OCI-LY1 (cell line): ENCODE data around the gene PRR36.

Experiments used
- H2AFZ ChIP-seq: fragments of 200-600 bp; sonication (generic), shearing (Covaris generic); 2 replicates; pipeline ENCODE4 v1.6.0; 2014; ENCODE audit warnings: antibody characterized with exemption, mild to moderate bottlenecking, low read length
- H3F3A ChIP-seq: fragments of 200-600 bp; sonication (generic), shearing (Covaris generic); 2 replicates; pipeline ENCODE4 v1.6.0; 2014; ENCODE audit warnings: mild to moderate bottlenecking, antibody characterized with exemption, low read length, moderate library complexity; ENCODE audit not compliant: insufficient read depth
- H3K27ac ChIP-seq: fragments of 200-600 bp; sonication (generic); 2 replicates; pipeline ENCODE4 v1.5.1; 2014; ENCODE audit warnings: low read length, mixed run types, mild to moderate bottlenecking, low read depth; ENCODE audit not compliant: poor library complexity, severe bottlenecking
- H3K27me3 ChIP-seq: fragments of 200-600 bp; sonication (generic); 2 replicates; pipeline ENCODE4 v1.6.0; 2014; ENCODE audit warnings: antibody characterized with exemption, mild to moderate bottlenecking, low read length, moderate library complexity; ENCODE audit not compliant: insufficient read depth
- H3K36me3 ChIP-seq: fragments of 200-600 bp; sonication (generic); 2 replicates; pipeline ENCODE4 v1.6.1; 2014; ENCODE audit warnings: mild to moderate bottlenecking, antibody characterized with exemption, low read length, moderate library complexity, mixed read lengths; ENCODE audit not compliant: insufficient read depth
- H3K4me1 ChIP-seq: fragments of 200-600 bp; sonication (generic); 2 replicates; pipeline ENCODE4 v1.5.1; 2014; ENCODE audit warnings: mild to moderate bottlenecking, low read length, moderate library complexity; ENCODE audit not compliant: insufficient read depth, severe bottlenecking
- H3K4me2 ChIP-seq: fragments of 200-600 bp; sonication (generic), shearing (Covaris generic); 2 replicates; pipeline ENCODE4 v1.6.1; 2014; ENCODE audit warnings: low read length
- H3K4me3 ChIP-seq: fragments of 200-600 bp; sonication (generic); 2 replicates; pipeline ENCODE4 v1.5.1; 2014; ENCODE audit warnings: low read length, low read depth, mild to moderate bottlenecking, mixed read lengths; ENCODE audit not compliant: poor library complexity, severe bottlenecking
- H3K79me2 ChIP-seq: fragments of 200-600 bp; shearing (Covaris generic); 2 replicates; pipeline ENCODE4 v1.6.1; 2016; ENCODE audit warnings: mixed run types, low read length, mixed read lengths; ENCODE audit not compliant: insufficient read depth
- H3K9ac ChIP-seq: fragments of 200-600 bp; sonication (generic), shearing (Covaris generic); 2 replicates; pipeline ENCODE4 v1.6.1; 2014; ENCODE audit warnings: mild to moderate bottlenecking, low read length, mixed read lengths
- H3K9me2 ChIP-seq: fragments of 200-600 bp; sonication (generic), shearing (Covaris generic); 2 replicates; pipeline ENCODE4 v1.6.1; 2014; ENCODE audit warnings: low read depth, mild to moderate bottlenecking, low read length, mixed read lengths
- H3K9me3 ChIP-seq: fragments of 200-600 bp; shearing (Covaris generic); 2 replicates; pipeline ENCODE4 v1.6.1; 2014; ENCODE audit warnings: low read length, mixed read lengths
- H4K20me1 ChIP-seq: fragments of 200-600 bp; sonication (generic), shearing (Covaris generic); 2 replicates; pipeline ENCODE4 v1.6.0; 2016; ENCODE audit warnings: mild to moderate bottlenecking, low read length; ENCODE audit not compliant: insufficient read depth
- EZH2 ChIP-seq: fragments of 200-600 bp; sonication (generic), shearing (Covaris generic); IDR thresholded peaks from 2 replicates; pipeline ENCODE4 v1.8.0; 2017; ENCODE audit warnings: borderline replicate concordance, mixed run types, mild to moderate bottlenecking, antibody characterized with exemption, low read length, moderate library complexity, mixed read lengths
- TF ChIP-seq, protein P1 (sequence below): fragments of 200-600 bp; sonication (generic), shearing (Covaris generic); IDR thresholded peaks from 2 replicates; pipeline ENCODE4 v1.5.1; 2017; ENCODE audit warnings: mild to moderate bottlenecking, antibody characterized with exemption, low read length, moderate library complexity, mixed read lengths

PRR36 gene

DNA sequence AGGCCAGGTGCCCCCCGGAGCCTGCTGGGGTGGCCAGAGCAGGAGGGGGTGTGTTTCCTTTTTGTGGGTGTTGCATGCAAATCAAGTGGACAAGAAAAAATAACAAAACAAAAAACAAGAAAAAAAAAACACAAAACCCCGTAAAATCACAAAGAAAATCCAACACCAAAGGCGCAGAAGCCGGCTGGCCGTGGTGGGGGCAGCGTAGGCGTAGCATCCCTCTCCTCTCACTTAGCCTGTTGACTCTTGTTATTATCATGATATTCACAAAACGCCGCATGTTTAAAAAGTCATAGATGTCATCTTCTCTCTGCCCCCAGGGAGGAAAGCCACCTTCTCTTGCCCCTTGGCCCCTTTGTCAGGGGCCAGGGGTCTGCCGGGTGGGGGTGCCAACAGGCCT lies 39.5 kb upstream of the PRR36 start:
- TF ChIP-seq EZH2: no peak
- TF ChIP-seq, protein P1, sequence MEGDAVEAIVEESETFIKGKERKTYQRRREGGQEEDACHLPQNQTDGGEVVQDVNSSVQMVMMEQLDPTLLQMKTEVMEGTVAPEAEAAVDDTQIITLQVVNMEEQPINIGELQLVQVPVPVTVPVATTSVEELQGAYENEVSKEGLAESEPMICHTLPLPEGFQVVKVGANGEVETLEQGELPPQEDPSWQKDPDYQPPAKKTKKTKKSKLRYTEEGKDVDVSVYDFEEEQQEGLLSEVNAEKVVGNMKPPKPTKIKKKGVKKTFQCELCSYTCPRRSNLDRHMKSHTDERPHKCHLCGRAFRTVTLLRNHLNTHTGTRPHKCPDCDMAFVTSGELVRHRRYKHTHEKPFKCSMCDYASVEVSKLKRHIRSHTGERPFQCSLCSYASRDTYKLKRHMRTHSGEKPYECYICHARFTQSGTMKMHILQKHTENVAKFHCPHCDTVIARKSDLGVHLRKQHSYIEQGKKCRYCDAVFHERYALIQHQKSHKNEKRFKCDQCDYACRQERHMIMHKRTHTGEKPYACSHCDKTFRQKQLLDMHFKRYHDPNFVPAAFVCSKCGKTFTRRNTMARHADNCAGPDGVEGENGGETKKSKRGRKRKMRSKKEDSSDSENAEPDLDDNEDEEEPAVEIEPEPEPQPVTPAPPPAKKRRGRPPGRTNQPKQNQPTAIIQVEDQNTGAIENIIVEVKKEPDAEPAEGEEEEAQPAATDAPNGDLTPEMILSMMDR: no peak
- H3K4me2 ChIP-seq: no peak overlapping the region
- H3F3A ChIP-seq: no peaks in the 10 kb centered on the region
- H3K9me2 ChIP-seq: no peaks in the 10 kb centered on the region
- H3K27ac ChIP-seq: no peak overlapping the region
- H3K79me2 ChIP-seq: no peaks in the 10 kb centered on the region
- H2AFZ ChIP-seq: no peak overlapping the region
- no peaks in the 10 kb centered on the region for H3K9me3 ChIP-seq
- H3K36me3 ChIP-seq: peaks cover 36% of the 10 kb centered on the region
- no peak overlapping the region for H3K9ac ChIP-seq
- peaks cover 4% of the 10 kb centered on the region; the same call in 1 of the 2 replicates for H3K27me3 ChIP-seq
- H3K4me1 ChIP-seq: peaks cover 27% of the 10 kb centered on the region
- no peak overlapping the region for H3K4me3 ChIP-seq
- H4K20me1 ChIP-seq: no peaks in the 10 kb centered on the region

DNA sequence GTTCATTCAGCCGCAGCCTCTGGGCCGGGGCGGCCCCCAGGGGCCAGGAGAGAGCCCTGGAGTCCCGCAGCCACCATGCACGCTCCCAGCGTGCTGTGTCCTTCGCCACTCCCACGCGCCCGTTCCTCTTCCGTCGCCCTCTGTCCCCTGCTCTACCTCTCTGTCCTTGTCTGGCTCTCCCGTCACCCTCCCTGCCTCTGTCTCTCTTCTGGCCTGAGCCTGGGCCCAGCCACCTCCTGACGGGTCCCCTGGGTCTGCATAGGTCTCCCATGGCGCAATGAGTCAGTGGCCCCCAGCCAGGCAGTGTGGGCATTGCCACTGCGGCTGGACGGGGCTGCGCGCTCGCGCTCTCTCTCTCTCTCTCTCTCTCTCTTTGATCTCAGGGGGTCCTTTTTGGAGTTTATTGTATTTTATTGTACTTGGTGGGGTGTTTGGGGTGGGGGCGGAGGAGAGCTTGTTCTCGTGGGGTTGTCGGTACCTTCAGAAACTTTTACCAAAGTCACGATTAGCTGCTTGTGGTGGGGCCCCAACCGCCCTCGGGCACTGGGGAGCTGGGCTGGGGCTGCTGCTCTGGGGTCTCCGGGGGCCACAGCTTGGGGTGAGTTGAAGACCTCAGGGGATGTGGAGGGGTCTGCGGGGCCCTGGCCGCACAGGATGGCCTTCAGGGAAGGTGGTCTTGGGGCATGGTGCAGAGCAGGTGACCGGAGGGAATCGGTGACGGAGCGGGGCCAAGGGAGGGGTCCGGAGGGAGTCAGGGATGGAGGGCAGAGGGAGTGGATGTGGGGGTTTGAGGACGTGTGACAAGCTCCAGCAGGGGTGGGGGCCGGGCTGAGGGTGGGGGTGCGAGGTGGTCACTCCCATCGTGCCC lies 38.7 kb upstream of the PRR36 start:
- no peak overlapping the region for H3K27ac ChIP-seq
- TF ChIP-seq, protein P1: no peak
- no peak for TF ChIP-seq EZH2

DNA sequence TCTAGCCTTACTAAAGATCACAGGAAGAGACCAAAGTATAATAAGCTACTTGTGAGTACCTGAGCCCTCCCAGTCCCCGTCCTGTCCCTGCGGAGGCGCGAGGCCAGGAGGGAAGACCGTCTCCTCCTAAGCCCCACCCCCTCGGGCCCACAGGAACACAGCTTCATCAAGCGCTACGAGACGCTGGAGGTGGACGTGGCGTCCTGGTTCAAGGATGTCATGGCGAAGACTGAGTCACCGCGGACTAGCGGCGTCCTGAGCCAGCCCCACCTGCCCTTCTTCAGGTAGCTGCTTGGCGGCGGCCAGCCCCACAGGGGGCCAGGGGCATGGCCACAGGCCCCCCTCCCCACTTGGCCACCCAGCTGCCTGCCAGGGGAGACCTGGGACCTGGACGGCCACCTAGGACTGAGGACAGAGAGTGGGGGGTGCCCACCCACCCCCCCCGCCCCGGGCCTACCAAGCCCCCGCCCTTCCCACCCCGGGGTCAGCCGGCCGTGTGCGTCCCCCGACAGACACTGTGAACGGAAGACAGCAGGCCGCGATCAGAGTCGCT lies 38.0 kb upstream of the PRR36 start:
- H2AFZ ChIP-seq: no peak overlapping the region
- H3K27ac ChIP-seq: no peak overlapping the region
- H3K9ac ChIP-seq: no peak overlapping the region
- no peaks in the 10 kb centered on the region for H3K9me3 ChIP-seq
- peaks cover 4% of the 10 kb centered on the region; the same call in 1 of the 2 replicates for H3K27me3 ChIP-seq
- H3K4me3 ChIP-seq: no peak overlapping the region
- no peak for TF ChIP-seq EZH2
- TF ChIP-seq, protein P1: no peak
- no peak overlapping the region for H3K4me2 ChIP-seq
- H3K36me3 ChIP-seq: peaks cover 36% of the 10 kb centered on the region
- H3F3A ChIP-seq: no peaks in the 10 kb centered on the region
- no peaks in the 10 kb centered on the region for H4K20me1 ChIP-seq
- H3K4me1 ChIP-seq: peaks cover 19% of the 10 kb centered on the region
- no peaks in the 10 kb centered on the region for H3K79me2 ChIP-seq
- H3K9me2 ChIP-seq: no peaks in the 10 kb centered on the region

More for the DNA sequence above, 38.7 kb upstream of the PRR36 start:
- H2AFZ ChIP-seq: no peak overlapping the region
- H3K4me3 ChIP-seq: no peak overlapping the region
- H4K20me1 ChIP-seq: no peaks in the 10 kb centered on the region
- peaks cover 4% of the 10 kb centered on the region; the same call in 1 of the 2 replicates for H3K27me3 ChIP-seq
- no peak overlapping the region for H3K9ac ChIP-seq
- H3K79me2 ChIP-seq: no peaks in the 10 kb centered on the region
- H3K4me2 ChIP-seq: no peak overlapping the region
- no peaks in the 10 kb centered on the region for H3K9me3 ChIP-seq
- peaks cover 26% of the 10 kb centered on the region for H3K4me1 ChIP-seq
- H3K36me3 ChIP-seq: peaks cover 36% of the 10 kb centered on the region
- no peaks in the 10 kb centered on the region for H3F3A ChIP-seq
- H3K9me2 ChIP-seq: no peaks in the 10 kb centered on the region
